ENCODE results near the gene IFI27. TPM values are rescaled to one million over a fixed set of nuclear protein-coding genes. Genes with fewer than 3 reads are reported as not detected.

IFI27 gene
- total RNA-seq, 1 donor from 2014 or later: 1.5 TPM

- no peak for TF ChIP-seq CTCF (IDR thresholded peaks at IDR 0.05)
- no peaks in the 10 kb centered on the region for H3K9me3 Mint-ChIP-seq (ENCODE audit: low read depth)
- H3K27me3 Mint-ChIP-seq (ENCODE audit: low read depth): no peaks in the 10 kb centered on the region
- no peak overlapping the region for H3K4me3 Mint-ChIP-seq (ENCODE audit: unreplicated experiment)
- H3K36me3 Mint-ChIP-seq (ENCODE audit: low read depth): peaks cover 11% of the 10 kb centered on the region
- peaks cover 16% of the 10 kb centered on the region for H3K4me1 Mint-ChIP-seq (ENCODE audit: low read depth)
- no peak for DNase-seq (ENCODE audit: low spot score)
- H3K27ac Mint-ChIP-seq (ENCODE audit: unreplicated experiment): no peak overlapping the region
These were observed 13.4 kb upstream of the IFI27 start for GRCh38 chr14:94097091-94097490.

- Mint-ChIP-seq H3K36me3 (ENCODE audit: low read depth) (peaks cover 11% of the 10 kb centered on the region), H3K9me3 (ENCODE audit: low read depth) (no peaks in the 10 kb centered on the region), H3K27ac (ENCODE audit: unreplicated experiment) (no peak overlapping the region), H3K4me3 (ENCODE audit: unreplicated experiment) (no peak overlapping the region), H3K27me3 (ENCODE audit: low read depth) (no peaks in the 10 kb centered on the region), H3K4me1 (ENCODE audit: low read depth) (peaks cover 16% of the 10 kb centered on the region)
- TF ChIP-seq CTCF (IDR thresholded peaks at IDR 0.05): no peak
- no peak for DNase-seq (ENCODE audit: low spot score)
These were observed 12.1 kb upstream of the IFI27 start for GRCh38 chr14:94098326-94098992.

GRCh38 chr14:94099006-94099405 is 11.5 kb upstream of the IFI27 start:
- no peak overlapping the region for H3K4me3 Mint-ChIP-seq (ENCODE audit: unreplicated experiment)
- no peak overlapping the region for H3K27ac Mint-ChIP-seq (ENCODE audit: unreplicated experiment)
- no peak for DNase-seq (ENCODE audit: low spot score)
- H3K4me1 Mint-ChIP-seq (ENCODE audit: low read depth): peaks cover 20% of the 10 kb centered on the region
- no peaks in the 10 kb centered on the region for H3K27me3 Mint-ChIP-seq (ENCODE audit: low read depth)
- TF ChIP-seq CTCF (IDR thresholded peaks at IDR 0.05): no peak
- H3K9me3 Mint-ChIP-seq (ENCODE audit: low read depth): no peaks in the 10 kb centered on the region
- H3K36me3 Mint-ChIP-seq (ENCODE audit: low read depth): peaks cover 13% of the 10 kb centered on the region

DNA sequence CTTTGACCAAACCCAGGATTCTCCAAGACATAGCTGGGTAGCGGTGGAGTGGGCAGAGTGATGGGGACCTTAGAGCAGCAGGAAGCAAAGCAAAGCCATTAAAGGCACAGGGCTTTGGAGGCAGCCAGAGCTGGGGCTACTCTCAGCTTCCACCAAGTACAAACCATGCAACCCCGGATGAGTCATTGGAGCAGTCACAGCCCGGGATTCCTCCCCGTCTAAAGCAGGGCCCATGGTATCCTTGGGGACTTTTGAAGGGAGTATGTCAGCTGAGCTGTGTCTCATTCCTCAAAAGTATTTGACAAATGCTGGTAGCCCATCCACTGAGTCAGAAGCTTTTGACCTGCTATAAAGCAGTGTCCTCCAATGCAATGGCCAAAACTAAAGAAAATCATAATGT is 9.7 kb upstream of the IFI27 start:
- Mint-ChIP-seq H3K27me3 (ENCODE audit: low read depth) (no peaks in the 10 kb centered on the region), H3K4me1 (ENCODE audit: low read depth) (peaks cover 20% of the 10 kb centered on the region), H3K9me3 (ENCODE audit: low read depth) (no peaks in the 10 kb centered on the region), H3K4me3 (ENCODE audit: unreplicated experiment) (no peak overlapping the region), H3K27ac (ENCODE audit: unreplicated experiment) (peak overlapping the region; percentile 81), H3K36me3 (ENCODE audit: low read depth) (peaks cover 13% of the 10 kb centered on the region)
- no peak for DNase-seq (ENCODE audit: low spot score)
- no peak for TF ChIP-seq CTCF (IDR thresholded peaks at IDR 0.05)

- Mint-ChIP-seq H3K4me1 (ENCODE audit: low read depth) (peaks cover 20% of the 10 kb centered on the region), H3K9me3 (ENCODE audit: low read depth) (no peaks in the 10 kb centered on the region), H3K27ac (ENCODE audit: unreplicated experiment) (no peak overlapping the region), H3K36me3 (ENCODE audit: low read depth) (peaks cover 13% of the 10 kb centered on the region), H3K27me3 (ENCODE audit: low read depth) (no peaks in the 10 kb centered on the region), H3K4me3 (ENCODE audit: unreplicated experiment) (no peak overlapping the region)
- no peak for TF ChIP-seq CTCF (IDR thresholded peaks at IDR 0.05)
- no peak for DNase-seq (ENCODE audit: low spot score)
These were observed 8.8 kb upstream of the IFI27 start for GRCh38 chr14:94101748-94102147.
